Measurements from ENCODE around the gene GAB2.

The GAB2 gene

DNA sequence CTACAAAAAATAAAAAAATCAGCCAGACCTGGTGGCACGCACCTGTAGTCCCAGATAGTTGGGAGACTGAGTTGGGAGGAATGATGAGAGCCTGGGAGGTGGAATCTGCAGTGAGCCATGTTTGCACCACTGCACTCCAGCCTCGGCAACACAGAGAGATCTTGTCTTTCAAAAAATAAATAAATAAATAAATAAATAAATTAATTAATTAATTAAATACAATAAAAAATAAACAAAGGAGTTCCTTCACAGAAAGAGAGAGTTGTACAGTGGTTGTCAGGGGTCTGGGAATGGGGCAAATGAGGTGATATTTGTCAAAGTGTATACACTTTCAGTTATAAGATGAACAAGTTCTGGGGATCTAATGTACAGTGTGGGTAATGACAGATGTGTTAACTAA is 49.8 kb upstream of the GAB2 start (continued):
- TF ChIP-seq ZNF621 (tag by site-specific recombination; IDR thresholded peaks at IDR 0.05) (no peak), GFI1B (tag by site-specific recombination; IDR thresholded peaks at IDR 0.05) (no peak), ZNF394 (tag by site-specific recombination; IDR thresholded peaks at IDR 0.05; ENCODE audit: borderline replicate concordance) (peak; percentile 80; the same call in 1 of the 2 replicates), OVOL3 (tag by site-specific recombination; IDR thresholded peaks at IDR 0.05) (no peak), ZNF184 (tag by site-specific recombination; IDR thresholded peaks at IDR 0.05) (no peak), EGR2 (tag by site-specific recombination; IDR thresholded peaks at IDR 0.05; ENCODE audit: low read depth) (no peak), ZBTB8A (tag by site-specific recombination; IDR thresholded peaks at IDR 0.05) (peak; percentile 64; the same call in 1 of the 2 replicates), ZNF404 (tag by site-specific recombination; IDR thresholded peaks at IDR 0.05) (no peak), ZNF133 (tag by site-specific recombination; IDR thresholded peaks at IDR 0.05) (no peak), HOXD13 (CRISPR knock-in tag; IDR thresholded peaks at IDR 0.05; ENCODE audit: borderline replicate concordance) (no peak), ZNF76 (tag by site-specific recombination; IDR thresholded peaks at IDR 0.05; ENCODE audit: borderline replicate concordance, low read depth) (no peak), KLF1 (tag by site-specific recombination; IDR thresholded peaks at IDR 0.05) (no peak), ZNF112 (tag by site-specific recombination; IDR thresholded peaks at IDR 0.05) (no peak), ZNF311 (tag by site-specific recombination; IDR thresholded peaks at IDR 0.05; ENCODE audit: borderline replicate concordance) (no peak), ZNF610 (tag by site-specific recombination; IDR thresholded peaks at IDR 0.05; ENCODE audit: borderline replicate concordance) (no peak), ZNF623 (tag by site-specific recombination; IDR thresholded peaks at IDR 0.05) (peak; percentile 58), ZNF596 (tag by site-specific recombination; IDR thresholded peaks at IDR 0.05) (no peak)
- TF ChIP-seq, protein P1, sequence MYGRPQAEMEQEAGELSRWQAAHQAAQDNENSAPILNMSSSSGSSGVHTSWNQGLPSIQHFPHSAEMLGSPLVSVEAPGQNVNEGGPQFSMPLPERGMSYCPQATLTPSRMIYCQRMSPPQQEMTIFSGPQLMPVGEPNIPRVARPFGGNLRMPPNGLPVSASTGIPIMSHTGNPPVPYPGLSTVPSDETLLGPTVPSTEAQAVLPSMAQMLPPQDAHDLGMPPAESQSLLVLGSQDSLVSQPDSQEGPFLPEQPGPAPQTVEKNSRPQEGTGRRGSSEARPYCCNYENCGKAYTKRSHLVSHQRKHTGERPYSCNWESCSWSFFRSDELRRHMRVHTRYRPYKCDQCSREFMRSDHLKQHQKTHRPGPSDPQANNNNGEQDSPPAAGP (tag by site-specific recombination; IDR thresholded peaks at IDR 0.05) = no peak
- TF ChIP-seq, protein P2, sequence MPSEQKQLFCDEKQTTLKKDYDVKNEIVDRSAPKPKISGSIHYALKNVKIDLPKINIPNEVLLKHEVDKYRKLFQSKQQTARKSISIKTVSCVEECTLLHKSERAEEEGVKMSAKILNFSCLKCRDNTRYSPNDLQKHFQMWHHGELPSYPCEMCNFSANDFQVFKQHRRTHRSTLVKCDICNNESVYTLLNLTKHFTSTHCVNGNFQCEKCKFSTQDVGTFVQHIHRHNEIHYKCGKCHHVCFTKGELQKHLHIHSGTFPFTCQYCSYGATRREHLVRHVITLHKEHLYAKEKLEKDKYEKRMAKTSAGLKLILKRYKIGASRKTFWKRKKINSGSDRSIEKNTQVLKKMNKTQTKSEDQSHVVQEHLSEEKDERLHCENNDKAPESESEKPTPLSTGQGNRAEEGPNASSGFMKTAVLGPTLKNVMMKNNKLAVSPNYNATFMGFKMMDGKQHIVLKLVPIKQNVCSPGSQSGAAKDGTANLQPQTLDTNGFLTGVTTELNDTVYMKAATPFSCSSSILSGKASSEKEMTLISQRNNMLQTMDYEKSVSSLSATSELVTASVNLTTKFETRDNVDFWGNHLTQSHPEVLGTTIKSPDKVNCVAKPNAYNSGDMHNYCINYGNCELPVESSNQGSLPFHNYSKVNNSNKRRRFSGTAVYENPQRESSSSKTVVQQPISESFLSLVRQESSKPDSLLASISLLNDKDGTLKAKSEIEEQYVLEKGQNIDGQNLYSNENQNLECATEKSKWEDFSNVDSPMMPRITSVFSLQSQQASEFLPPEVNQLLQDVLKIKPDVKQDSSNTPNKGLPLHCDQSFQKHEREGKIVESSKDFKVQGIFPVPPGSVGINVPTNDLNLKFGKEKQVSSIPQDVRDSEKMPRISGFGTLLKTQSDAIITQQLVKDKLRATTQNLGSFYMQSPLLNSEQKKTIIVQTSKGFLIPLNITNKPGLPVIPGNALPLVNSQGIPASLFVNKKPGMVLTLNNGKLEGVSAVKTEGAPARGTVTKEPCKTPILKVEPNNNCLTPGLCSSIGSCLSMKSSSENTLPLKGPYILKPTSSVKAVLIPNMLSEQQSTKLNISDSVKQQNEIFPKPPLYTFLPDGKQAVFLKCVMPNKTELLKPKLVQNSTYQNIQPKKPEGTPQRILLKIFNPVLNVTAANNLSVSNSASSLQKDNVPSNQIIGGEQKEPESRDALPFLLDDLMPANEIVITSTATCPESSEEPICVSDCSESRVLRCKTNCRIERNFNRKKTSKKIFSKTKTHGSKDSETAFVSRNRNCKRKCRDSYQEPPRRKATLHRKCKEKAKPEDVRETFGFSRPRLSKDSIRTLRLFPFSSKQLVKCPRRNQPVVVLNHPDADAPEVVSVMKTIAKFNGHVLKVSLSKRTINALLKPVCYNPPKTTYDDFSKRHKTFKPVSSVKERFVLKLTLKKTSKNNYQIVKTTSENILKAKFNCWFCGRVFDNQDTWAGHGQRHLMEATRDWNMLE (tag by site-specific recombination; conservative IDR thresholded peaks at IDR 0.05; ENCODE audit: low read depth) = peak; percentile 73
- TF ChIP-seq, protein P3, sequence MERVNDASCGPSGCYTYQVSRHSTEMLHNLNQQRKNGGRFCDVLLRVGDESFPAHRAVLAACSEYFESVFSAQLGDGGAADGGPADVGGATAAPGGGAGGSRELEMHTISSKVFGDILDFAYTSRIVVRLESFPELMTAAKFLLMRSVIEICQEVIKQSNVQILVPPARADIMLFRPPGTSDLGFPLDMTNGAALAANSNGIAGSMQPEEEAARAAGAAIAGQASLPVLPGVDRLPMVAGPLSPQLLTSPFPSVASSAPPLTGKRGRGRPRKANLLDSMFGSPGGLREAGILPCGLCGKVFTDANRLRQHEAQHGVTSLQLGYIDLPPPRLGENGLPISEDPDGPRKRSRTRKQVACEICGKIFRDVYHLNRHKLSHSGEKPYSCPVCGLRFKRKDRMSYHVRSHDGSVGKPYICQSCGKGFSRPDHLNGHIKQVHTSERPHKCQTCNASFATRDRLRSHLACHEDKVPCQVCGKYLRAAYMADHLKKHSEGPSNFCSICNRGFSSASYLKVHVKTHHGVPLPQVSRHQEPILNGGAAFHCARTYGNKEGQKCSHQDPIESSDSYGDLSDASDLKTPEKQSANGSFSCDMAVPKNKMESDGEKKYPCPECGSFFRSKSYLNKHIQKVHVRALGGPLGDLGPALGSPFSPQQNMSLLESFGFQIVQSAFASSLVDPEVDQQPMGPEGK (tag by site-specific recombination; IDR thresholded peaks at IDR 0.05) = no peak
